Measurements from ENCODE around the gene SPR. TPM values are rescaled to one million over a fixed set of nuclear protein-coding genes. Genes with fewer than 3 reads are reported as not detected.

Gene SPR
- total and polyA plus RNA-seq, 2 of the 13 experiments (the other 11 are each of a cell fraction or from before 2014, with no cell fraction given), result 34.0 to 96.0 TPM

DNA sequence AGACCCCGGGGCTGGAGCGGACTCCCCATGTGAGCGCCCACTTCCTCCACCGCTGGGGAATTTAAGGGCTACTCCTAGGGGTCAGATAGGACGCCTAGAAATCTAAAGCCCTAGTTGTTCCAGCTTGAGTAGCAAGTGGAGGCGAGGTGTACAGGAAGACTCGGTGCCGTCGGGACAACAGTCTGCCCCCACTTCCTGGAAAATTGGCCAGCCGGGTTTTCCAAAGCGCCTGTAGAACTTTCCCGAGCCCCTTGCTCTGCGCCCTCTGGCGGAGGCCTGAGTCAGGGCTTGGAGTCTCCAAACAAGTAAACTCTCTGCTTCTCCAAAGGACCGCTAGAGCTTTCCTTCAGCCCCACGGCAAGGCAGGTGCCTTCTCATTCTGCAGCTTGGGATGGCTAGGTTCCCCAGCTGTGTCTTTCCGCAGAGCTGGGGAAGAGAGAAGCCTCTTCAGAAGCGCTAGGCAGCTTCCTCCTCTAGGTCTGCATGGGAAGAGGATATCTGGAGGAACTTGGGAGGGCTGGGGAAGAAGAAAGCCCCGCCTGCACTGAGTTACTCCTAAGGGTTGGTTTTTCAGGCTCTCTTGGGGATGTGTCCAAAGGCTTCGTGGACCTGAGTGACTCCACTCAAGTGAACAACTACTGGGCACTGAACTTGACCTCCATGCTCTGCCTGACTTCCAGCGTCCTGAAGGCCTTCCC lies 681 bp downstream of the SPR start (continued):
- TF ChIP-seq, protein P1, sequence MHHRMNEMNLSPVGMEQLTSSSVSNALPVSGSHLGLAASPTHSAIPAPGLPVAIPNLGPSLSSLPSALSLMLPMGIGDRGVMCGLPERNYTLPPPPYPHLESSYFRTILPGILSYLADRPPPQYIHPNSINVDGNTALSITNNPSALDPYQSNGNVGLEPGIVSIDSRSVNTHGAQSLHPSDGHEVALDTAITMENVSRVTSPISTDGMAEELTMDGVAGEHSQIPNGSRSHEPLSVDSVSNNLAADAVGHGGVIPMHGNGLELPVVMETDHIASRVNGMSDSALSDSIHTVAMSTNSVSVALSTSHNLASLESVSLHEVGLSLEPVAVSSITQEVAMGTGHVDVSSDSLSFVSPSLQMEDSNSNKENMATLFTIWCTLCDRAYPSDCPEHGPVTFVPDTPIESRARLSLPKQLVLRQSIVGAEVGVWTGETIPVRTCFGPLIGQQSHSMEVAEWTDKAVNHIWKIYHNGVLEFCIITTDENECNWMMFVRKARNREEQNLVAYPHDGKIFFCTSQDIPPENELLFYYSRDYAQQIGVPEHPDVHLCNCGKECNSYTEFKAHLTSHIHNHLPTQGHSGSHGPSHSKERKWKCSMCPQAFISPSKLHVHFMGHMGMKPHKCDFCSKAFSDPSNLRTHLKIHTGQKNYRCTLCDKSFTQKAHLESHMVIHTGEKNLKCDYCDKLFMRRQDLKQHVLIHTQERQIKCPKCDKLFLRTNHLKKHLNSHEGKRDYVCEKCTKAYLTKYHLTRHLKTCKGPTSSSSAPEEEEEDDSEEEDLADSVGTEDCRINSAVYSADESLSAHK (CRISPR knock-in tag; IDR thresholded peaks at IDR 0.05; ENCODE audit: borderline replicate concordance), result peak; percentile 50; the same call in 1 of the 2 replicates
- TF ChIP-seq ATF1 (CRISPR knock-in tag; IDR thresholded peaks at IDR 0.05) (no peak), HNRNPL (IDR thresholded peaks at IDR 0.05; ENCODE audit: low read depth, low read length) (no peak), ERF (CRISPR knock-in tag; IDR thresholded peaks at IDR 0.05) (no peak; the same call in 1 of the 2 replicates), ZMYM4 (CRISPR knock-in tag; IDR thresholded peaks at IDR 0.05) (no peak; the same call in 1 of the 2 replicates), ZSCAN31 (CRISPR knock-in tag; IDR thresholded peaks at IDR 0.05; ENCODE audit: low read depth) (no peak), NR2F6 (IDR thresholded peaks at IDR 0.05) (no peak; the same call in 1 of the 2 replicates), NR2F6 (CRISPR knock-in tag; IDR thresholded peaks at IDR 0.05) (peak; percentile 32; the same call in 1 of the 2 replicates), GATAD1 (CRISPR knock-in tag; IDR thresholded peaks at IDR 0.05) (peak; percentile 49), ZNF451 (CRISPR knock-in tag; IDR thresholded peaks at IDR 0.05) (peak; percentile 8; the same call in 1 of the 2 replicates), CCDC6 (CRISPR knock-in tag; IDR thresholded peaks at IDR 0.05) (peak; percentile 18), NFATC3 (CRISPR knock-in tag; IDR thresholded peaks at IDR 0.05) (no peak), RFX3 (CRISPR knock-in tag; IDR thresholded peaks at IDR 0.05) (no peak; the same call in 1 of the 2 replicates), CENPT (CRISPR knock-in tag; IDR thresholded peaks at IDR 0.05; ENCODE audit: low read depth) (no peak), GLI4 (CRISPR knock-in tag; IDR thresholded peaks at IDR 0.05; ENCODE audit: borderline replicate concordance) (no peak; the same call in none of the 2 replicates), NFE2 (CRISPR knock-in tag; IDR thresholded peaks at IDR 0.05) (no peak), ZNF468 (CRISPR knock-in tag; IDR thresholded peaks at IDR 0.05) (no peak), ZFYVE20 (CRISPR knock-in tag; IDR thresholded peaks at IDR 0.05; ENCODE audit: borderline replicate concordance, low read depth) (no peak)
- TF ChIP-seq, protein P2, sequence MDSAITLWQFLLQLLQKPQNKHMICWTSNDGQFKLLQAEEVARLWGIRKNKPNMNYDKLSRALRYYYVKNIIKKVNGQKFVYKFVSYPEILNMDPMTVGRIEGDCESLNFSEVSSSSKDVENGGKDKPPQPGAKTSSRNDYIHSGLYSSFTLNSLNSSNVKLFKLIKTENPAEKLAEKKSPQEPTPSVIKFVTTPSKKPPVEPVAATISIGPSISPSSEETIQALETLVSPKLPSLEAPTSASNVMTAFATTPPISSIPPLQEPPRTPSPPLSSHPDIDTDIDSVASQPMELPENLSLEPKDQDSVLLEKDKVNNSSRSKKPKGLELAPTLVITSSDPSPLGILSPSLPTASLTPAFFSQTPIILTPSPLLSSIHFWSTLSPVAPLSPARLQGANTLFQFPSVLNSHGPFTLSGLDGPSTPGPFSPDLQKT (CRISPR knock-in tag; IDR thresholded peaks at IDR 0.05; ENCODE audit: borderline replicate concordance), result no peak
- TF ChIP-seq, protein P3, sequence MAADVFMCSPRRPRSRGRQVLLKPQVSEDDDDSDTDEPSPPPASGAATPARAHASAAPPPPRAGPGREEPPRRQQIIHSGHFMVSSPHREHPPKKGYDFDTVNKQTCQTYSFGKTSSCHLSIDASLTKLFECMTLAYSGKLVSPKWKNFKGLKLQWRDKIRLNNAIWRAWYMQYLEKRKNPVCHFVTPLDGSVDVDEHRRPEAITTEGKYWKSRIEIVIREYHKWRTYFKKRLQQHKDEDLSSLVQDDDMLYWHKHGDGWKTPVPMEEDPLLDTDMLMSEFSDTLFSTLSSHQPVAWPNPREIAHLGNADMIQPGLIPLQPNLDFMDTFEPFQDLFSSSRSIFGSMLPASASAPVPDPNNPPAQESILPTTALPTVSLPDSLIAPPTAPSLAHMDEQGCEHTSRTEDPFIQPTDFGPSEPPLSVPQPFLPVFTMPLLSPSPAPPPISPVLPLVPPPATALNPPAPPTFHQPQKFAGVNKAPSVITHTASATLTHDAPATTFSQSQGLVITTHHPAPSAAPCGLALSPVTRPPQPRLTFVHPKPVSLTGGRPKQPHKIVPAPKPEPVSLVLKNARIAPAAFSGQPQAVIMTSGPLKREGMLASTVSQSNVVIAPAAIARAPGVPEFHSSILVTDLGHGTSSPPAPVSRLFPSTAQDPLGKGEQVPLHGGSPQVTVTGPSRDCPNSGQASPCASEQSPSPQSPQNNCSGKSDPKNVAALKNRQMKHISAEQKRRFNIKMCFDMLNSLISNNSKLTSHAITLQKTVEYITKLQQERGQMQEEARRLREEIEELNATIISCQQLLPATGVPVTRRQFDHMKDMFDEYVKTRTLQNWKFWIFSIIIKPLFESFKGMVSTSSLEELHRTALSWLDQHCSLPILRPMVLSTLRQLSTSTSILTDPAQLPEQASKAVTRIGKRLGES (CRISPR knock-in tag; IDR thresholded peaks at IDR 0.05; ENCODE audit: borderline replicate concordance), result no peak
- TF ChIP-seq, protein P4, sequence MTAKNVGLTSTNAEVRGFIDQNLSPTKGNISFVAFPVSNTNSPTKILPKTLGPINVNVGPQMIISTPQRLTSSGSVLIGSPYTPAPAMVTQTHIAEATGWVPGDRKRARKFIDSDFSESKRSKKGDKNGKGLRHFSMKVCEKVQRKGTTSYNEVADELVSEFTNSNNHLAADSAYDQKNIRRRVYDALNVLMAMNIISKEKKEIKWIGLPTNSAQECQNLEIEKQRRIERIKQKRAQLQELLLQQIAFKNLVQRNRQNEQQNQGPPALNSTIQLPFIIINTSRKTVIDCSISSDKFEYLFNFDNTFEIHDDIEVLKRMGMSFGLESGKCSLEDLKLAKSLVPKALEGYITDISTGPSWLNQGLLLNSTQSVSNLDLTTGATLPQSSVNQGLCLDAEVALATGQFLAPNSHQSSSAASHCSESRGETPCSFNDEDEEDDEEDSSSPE (CRISPR knock-in tag; IDR thresholded peaks at IDR 0.05), result peak; percentile 82
- TF ChIP-seq, protein P5, sequence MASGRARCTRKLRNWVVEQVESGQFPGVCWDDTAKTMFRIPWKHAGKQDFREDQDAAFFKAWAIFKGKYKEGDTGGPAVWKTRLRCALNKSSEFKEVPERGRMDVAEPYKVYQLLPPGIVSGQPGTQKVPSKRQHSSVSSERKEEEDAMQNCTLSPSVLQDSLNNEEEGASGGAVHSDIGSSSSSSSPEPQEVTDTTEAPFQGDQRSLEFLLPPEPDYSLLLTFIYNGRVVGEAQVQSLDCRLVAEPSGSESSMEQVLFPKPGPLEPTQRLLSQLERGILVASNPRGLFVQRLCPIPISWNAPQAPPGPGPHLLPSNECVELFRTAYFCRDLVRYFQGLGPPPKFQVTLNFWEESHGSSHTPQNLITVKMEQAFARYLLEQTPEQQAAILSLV (CRISPR knock-in tag; IDR thresholded peaks at IDR 0.05; ENCODE audit: borderline replicate concordance), result no peak
